GM21447 (cell line): Measurements from ENCODE around the gene SLC41A1.
"Not testable (repeated sequence)": the region's sequence is repeated elsewhere in the genome, so short reads cannot be mapped to it uniquely, and the experiment has no call there.

Source experiments
- ATAC-seq: cut with Tn5 transposase; IDR thresholded peaks from one replicate; pipeline ENCODE4 v1.9.1; 2021; ENCODE audit not compliant: unreplicated experiment

SLC41A1 gene

DNA sequence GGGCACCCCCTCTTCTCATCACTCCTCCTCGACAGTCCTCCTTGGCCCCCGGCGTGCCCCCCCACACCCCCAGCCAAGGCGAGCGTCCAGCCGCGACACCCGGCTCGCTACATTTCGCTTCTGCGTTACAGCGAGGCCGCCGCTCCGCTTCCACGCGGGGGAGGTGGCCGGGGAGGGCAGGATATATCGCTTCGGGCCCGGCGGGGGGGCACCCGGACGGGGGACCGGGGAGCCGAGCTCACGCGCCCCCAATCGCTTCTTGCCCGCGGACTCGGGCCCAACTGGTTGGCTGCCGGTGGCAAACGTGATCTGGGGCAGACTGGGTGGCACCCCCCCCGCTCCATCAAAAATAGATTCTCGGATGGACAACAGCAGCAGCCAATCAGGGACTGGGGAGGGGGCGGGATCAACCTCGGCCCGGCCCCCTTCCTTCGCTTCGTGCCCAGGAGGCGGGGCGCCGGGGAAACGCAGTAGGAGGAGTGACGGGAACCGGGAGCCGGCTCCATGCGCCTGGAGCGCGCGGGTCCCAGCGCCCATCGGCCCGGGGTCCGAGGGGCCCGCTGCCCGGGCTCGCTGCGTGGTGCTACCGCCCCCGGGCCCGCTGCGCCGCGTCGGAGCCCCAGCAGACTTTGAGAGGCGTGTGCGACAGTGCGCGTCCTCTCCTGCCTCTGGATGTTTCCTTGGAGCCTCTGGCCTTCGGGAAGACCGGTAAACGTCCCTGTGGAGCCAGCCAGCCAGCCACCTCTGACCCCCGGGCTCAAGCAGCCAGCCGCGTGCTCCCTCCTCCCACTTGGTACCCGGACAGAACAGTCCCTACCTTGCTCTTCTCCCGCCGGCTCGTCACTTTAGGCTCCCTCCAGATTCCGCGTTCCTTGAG is at the start of gene SLC41A1:
TSS of gene SLC41A1 (minus strand) at position 321 of the 877 bp plus-strand sequence. CDS start 2,757 bp downstream, outside the sequence.
- peak; percentile 95 for ATAC-seq

DNA sequence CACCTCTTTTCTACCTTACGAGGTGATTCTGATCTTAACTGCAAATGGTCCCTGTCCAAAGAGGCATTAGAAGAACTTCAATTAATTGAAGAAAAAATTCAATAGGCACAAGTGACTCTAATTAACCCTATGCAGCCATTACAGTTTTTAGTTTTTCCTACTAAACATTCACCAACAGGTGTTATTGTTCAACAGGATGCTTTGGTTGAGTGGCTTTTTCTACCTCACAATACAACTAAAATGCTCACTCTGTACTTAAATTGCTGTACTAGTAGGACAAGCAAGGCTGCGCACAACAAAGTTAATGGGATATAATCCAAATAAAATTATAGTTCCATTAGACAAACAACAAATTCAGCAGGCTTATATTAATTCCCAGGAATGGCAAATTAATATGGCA is 48.5 kb upstream of the SLC41A1 start:
- ATAC-seq, result no peak

DNA sequence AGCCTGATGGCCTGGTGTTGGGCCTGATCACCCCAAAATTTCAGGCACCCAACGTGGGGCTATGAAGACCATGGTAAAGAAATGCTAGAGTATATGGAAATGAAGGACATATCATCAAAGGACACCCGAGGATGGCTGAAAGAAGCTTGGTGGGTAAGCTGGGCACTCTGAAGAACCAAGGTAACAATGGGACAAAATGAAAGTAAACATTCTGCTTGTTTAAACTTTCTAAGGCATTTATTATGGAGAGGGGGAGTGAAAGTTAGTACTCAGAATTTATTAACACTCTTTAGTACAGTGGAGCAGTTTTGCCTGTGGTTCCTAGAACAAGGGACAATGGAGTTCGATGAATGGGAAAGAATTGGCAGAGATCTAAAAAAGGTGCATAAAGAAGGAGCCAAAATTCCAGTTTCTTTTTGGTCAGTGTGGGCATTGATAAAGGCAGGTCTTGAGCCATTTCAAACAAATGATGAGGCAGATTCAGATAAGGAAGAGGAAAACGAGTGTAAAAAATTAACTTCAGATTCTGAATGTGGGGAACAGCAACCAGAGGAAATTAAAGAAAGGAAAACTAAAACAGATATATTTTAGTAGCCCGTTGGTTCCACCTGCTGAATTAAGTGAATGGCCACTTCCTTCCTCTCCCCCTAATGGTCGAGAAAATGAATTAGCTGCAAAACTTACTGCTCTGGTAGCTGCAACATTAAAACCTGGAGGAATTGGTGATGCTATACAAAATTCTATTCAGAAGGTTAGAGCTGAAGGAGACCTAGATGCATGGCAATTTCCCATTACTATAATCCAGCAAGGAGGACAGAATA is 45.4 kb upstream of the SLC41A1 start:
- ATAC-seq, result no peak

DNA sequence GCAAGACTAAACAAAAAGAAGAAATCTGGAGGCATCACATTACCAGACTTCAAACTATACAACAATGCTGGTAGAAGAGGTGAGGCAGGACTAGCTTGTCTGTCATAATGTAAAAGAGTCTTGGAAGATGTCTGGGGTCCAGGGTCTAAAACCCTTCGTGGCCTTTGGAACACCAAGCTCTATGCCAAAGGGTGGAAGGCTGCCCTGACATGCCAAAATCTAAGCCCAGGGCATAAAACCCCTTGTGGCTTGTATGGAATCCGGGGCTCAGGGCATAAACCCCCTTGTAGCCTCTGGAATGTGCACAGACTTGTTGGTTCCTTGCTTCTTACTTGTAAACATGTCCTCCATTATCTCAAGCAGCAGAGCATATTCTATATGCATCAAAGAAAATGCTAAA is 44.5 kb upstream of the SLC41A1 start:
- not testable (repeated sequence) for ATAC-seq

DNA sequence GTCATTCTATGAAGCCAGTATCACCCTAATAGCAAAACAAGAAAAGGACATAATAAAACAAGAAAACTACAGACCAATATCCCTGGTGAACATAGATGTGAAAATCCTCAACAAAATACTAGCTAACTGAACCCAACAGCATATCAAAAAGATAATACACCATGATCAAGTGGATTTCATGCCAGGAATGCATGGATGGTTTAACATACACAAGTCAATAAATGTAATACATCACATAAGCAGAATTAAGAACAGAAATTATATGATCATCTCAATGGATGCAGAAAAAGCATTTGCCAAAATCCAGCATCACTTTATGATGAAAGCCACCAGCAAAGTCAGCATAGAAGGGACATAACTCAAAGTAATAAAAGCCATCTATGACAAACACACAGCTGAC is 43.4 kb upstream of the SLC41A1 start:
- no peak for ATAC-seq

DNA sequence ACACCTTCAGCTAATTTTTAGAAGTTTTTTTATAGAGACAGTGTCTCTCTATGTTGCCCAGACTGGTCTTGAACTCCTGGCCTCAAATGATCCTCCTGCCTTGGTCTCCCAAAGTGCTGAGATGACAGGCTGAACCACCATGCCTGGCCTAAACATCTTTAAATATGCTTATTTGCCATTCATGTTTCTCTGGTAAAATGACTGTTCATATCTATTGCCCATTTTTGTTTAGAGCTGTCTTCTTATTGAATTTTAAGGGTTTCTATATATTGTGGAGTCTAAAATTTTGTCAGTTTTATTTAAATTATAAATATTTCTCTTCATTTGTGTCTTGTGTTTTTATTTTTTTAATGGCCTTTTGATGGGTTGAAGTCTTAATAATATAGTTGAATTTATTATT is 40.0 kb upstream of the SLC41A1 start:
- ATAC-seq, result no peak

DNA sequence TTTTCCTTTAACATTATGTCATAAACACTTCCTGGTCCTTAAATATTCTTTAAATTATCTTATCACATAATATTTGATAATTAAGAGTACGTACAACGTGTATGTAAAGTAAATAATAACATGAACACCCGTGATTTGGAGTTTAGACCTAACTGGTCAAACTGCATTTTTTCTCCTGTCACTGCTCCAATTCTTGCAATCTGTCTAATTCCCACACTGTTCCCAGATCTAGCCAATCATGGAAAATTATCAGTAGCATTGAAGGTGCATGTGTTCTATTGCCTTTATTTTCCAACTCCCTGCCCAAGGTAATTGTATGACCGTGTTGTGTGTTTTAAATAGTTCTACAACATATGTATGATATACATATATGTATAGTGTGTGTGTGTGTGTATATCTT is 39.0 kb upstream of the SLC41A1 start:
- no peak for ATAC-seq

DNA sequence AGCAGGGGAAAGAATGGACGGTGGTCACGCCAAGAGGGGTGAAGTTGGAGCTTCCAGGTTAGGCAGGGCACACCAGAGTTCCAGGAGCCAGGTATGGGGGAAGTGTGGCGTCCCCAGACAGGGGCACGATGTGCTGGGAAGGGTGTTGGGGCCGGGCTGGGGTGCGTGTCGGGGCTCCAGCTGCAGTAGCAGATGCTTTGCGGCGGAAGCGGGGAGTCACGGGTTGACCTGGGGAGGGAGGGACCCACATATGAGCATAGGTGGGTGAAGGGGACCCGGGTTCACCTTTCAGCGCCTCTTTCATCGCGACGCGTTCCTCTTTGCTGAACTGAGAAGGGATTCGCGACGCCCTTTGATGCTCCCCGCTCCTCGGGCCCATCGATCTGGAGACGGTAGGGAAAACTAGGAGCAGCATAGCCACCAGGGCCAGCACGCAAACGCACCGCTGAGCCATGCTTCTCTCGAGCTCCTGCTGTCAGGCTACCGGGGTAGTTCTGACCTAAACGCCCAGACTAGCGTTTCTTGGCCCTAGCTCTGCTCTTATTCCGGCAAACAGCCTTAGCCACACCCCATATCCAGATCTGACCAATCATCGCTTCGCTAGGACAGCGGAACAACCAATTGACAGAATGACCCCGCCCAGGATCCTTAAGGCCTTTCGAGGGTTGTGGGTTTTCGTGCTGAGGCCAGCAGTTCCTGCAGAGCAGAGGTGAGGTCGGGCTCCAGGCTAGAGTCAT is 36.8 kb upstream of the SLC41A1 start, which contains the start of gene PM20D1:
TSS of gene PM20D1 (minus strand) at position 514 of the 737 bp plus-strand sequence. CDS start at position 454, 60 bp downstream.
- ATAC-seq, result peak; percentile 69

DNA sequence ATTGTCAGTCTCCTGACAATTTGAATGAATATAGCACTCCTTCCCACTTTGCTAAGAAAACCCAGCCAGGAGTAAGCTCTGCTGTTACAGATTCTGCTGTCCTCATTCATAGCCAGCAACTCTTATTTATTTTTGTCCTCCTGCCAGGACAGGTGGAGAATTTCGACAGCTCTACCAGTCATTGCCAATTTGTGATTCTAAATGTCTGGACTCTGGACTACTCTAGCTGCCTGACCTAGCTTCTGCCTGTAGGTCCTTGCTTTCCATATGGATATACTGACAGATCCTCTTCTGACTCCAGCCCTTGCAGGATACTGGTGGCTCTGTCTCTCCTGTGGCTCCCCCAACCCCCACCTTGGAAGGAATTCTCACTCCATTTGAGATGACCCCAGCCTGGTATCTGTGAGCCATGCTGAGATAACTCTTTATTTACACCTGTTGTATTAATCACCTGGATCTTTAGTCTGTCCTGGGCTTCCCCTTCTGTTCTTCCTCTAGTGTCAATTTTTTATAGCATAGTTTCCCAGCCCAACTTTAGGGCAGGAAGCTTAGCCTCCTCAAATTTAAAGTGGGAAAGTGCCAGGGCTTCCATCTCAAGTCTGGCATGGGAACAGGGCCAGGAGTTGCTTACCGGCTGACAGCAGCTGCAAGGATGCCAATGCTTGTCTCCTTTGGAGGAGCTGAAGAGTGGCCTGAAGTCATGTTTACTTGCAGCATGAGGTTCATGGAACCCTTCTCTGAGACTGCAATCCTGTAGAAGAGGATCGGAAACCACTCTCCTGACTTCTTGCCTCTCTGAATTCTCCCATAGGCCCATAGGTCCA is 30.2 kb upstream of the SLC41A1 start:
- no peak for ATAC-seq

DNA sequence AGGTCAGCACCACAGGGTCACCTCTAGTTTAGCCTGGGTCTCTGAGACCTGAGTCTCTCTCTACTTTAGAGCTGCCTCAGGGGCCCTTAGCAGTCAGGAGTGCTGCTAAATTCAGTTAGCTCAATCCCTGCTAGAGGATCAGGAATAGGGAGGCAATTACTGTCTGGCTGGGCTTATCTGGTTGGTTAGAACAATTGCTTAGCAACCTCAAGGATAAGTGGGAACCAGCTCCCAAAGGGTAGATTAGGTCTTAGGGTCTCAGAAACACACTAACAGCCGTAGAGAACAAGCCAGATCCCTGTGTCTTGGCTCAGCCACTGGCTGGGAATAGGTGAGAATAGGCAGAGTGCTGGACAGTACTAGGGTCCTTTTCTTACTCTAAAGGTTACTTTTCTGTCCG is 29.2 kb upstream of the SLC41A1 start:
- no peak for ATAC-seq

DNA sequence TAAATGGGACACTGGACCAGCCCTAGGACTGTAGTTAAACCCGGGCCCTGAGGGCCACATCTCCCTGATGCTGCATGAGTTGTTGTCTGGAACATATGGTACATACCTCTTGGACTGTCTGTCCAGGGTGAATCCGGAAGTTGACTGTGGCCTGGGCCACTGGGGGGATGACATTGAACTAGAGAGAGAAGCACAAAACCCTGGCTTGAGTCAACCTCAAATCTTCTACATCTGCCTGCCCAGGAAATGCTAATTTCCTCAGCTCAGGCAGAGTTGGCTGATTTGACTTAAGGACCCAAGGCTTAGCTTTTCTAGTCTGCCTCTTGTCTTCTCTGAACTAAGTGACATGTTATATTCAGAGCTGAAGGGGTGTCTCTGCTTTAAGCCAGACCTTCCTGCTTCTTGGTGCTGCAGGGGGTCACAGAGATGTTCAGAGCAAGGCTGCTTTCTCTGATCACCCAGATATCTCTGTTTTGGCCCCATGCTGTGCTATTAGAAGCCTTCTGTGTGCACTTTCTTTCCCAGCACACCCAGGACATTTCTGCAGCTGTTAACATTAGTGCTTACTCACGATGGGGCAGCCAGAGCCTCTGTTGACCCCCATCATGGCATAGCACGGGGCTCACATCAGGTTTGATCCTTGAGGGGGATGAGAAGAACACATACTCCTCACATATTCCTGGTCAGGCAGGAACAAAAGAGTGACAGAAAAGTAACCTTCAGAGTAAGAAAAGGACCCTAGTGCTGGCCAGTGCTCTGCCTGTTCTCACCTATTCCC is 27.3 kb upstream of the SLC41A1 start:
- no peak for ATAC-seq

DNA sequence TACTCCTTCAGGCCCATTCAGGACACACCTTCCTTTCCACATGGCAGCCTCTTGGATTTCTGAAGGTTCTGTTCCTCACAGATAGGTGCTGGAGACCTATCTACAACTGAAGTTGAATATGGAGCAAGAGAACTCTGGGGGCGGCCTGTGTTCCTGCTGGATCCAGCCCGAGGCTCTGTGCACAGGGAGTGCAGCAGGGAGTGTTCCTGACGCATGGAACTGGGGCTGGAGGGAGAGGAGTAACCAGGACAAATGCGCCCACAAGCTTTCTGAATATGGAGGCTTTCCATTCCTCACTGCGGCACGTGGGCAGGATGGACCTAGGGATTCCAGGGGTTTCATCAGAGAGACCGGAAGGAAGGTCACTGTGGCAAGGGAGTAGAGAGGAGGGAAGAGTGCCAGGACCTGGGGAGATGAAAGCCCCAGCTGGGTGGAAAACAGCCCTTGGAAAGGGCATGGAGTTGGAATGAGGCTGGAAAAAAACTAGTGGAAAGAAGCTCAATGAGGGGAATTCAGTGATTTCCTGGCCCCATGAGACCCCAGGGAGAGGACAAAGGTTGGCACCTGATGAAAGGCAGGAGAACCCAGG is 24.5 kb upstream of the SLC41A1 start:
- no peak for ATAC-seq

DNA sequence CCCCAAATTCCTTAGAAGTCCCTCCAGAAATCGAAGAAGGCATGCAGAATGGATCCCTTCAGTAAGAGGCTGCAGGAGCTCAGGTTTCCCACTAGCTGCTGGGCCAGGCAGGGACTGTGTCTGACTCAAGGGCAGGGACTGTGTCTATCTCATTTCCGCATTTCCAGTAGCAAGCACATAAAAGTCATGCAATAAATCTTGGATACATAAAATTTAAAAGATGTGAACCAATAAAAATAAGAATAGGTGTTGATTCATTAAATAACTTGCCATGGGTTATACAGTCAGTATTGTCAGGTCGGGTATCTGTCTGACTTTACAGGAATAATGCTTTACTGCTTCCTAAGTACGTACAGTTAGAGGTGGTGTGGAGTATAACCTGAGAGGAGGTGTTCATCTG is 21.8 kb upstream of the SLC41A1 start:
- ATAC-seq, result no peak

DNA sequence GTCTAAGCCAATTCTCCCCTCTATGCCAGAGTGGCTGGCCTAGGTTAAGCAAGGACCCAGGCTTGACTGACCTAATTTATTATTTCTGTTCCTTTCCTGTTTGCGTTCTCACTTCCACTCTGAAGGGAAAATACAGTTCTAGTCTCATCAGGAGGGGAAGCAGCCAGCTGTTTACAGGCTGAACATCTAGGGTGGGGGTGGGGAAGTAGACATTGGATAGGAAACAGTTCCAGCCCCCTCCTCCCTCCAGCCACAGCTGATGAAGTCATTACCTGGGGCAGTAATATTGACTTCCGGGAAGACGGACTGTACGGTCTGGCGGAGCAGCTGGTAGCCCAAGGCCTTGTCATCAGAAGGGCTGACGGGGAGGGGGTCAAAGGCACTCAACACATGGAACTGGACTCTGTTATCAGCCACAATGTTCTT is 19.3 kb upstream of the SLC41A1 start:
- no peak for ATAC-seq

DNA sequence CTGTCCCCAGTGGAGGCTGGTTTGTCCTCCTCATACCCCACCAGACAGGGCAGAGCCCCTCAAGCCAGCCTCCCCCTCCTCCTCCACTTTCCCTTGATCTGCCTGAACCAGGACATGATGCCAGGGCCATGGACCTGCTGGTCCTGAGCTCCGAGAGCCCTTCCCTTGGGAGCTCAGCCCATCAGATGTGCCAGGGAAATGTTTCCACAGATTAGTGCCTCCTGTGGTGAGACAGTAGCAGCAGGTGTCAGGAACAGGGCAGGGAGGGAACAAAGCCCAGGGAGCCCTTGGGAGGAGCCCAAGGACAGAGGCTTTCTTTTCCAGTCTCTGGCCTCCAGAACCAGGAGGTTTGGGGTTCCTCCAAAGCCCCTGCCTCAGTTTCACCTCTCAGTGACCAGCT is 14.6 kb upstream of the SLC41A1 start:
- ATAC-seq, result no peak

DNA sequence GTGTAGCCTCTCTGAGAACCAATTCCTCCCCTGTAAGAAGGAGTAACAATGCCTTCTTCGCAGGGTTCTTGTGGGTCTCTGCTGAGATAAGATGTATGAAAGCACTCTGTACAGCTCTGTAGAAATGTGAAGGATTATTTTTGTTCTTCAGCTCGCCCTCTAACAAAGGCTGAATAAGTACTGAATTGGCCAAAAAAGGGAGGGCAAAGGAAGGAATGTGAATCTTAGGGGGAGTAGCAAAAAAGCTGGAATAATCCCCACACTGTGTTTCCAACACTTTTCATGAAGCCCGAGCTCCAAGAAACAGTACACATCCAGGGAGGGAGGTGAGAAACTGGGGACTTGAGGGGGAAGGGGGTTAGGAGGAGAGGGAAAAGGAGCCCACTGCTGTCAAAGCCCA is 14.0 kb upstream of the SLC41A1 start:
- ATAC-seq, result no peak

DNA sequence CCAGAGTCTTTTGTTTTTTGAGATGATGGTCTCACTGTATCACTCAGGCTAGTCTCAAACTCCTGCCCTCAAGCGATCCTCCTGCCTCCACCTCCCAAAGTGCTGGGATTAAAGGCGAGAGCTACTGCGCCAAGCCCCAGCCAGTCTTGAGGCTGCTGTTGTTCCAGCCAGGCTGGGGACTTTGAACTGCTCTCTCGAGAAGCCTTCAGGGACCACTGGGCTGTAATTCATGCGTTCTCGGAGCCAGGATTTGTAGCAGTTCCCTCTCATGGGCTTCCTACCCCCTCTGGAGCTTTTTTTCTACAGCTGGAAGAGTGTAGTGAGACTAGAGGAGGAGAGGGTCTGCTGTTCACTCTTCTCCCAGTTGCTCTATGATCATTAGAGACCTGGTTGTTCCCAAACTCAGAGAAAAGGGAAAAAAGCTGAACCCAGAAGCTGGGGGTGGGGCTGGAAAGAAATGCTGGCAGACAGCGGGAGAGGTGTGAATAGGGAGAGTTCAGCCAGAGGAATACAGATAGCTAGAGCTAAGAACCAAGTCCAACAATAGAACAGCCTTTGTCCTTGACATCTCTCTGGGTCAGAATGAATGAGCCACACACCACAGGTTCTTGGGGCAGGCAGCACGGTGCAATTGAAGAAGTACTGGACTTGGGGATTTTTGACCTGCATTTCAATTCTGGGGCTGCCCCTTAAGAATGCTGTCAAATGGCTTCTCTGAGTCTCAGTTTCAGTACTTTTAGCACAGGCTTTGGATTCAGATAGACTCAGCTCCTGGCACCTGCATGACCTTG is 13.2 kb upstream of the SLC41A1 start:
- no peak for ATAC-seq

DNA sequence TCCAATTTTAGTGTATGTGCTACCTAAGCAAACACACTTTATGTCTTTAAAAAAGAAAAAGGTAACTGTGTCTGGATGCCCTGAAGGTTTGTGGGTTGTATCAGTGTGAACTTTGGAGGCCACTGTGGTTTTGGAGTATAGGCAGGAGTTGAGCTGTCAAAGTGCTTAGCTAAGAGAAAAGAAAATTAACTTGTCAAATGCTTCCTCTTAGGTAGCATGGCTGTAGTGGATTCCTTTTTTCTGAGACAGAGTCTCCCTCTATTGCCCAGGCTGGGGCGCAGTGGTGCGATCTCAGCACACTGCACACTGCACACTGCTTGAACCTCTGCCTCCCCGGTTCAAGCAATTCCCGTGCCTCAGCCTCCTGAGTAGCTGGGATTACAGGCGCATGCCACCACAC is 11.2 kb upstream of the SLC41A1 start:
- ATAC-seq, result no peak
